HCT116 (cell line): ENCODE data around the gene CD164.

Source experiments
- CEBPB ChIP-seq: IDR thresholded peaks from 2 replicates; pipeline ENCODE4 v1.6.1; 2012; ENCODE audit warnings: low read depth
- CTCF ChIP-seq, 3 experiments: fragments of 200-600 bp in 1 of 3; sonication (generic) in 1 of 3; IDR thresholded peaks in 2 of 3; conservative IDR thresholded peaks in 1 of 3; 2 replicates each; pipeline ENCODE4 v1.5.1; 2012 to 2017; ENCODE audit warnings: low read depth in 2 of 3, low read length in 2 of 3, antibody characterized with exemption in 1 of 3, borderline replicate concordance in 1 of 3, control low read depth in 1 of 3, mild to moderate bottlenecking in 1 of 3, mixed read lengths in 1 of 3, mixed run types in 1 of 3, moderate library complexity in 1 of 3; ENCODE audit not compliant: insufficient read depth in 1 of 3
- EGR1 ChIP-seq: IDR thresholded peaks from 2 replicates; pipeline ENCODE4 v1.6.1; 2012; ENCODE audit warnings: low read depth
- EZH2 ChIP-seq: fragments of 200-600 bp; sonication (generic); IDR thresholded peaks from 2 replicates; pipeline ENCODE4 v1.6.1; 2017; ENCODE audit warnings: antibody characterized with exemption, mixed run types
- EZH2phosphoT487 ChIP-seq: fragments of 200-600 bp; IDR thresholded peaks from 2 replicates; pipeline ENCODE4 v1.6.1; 2018; ENCODE audit warnings: antibody characterized with exemption, borderline replicate concordance
- MAX ChIP-seq: IDR thresholded peaks from 2 replicates; pipeline ENCODE4 v1.6.1; 2012
- POLR2A ChIP-seq: IDR thresholded peaks from 2 replicates; pipeline ENCODE4 v1.7.0; 2011; ENCODE audit warnings: borderline replicate concordance; ENCODE audit not compliant: insufficient read depth, insufficient read length; ENCODE audit errors: extremely low read depth
- POLR2AphosphoS5 ChIP-seq: IDR thresholded peaks from 2 replicates; pipeline ENCODE4 v1.6.1; 2011; ENCODE audit warnings: mild to moderate bottlenecking, low read depth, low read length, moderate library complexity
- RAD21 ChIP-seq: IDR thresholded peaks from 2 replicates; pipeline ENCODE4 v1.6.1; 2012; ENCODE audit warnings: low read depth, mild to moderate bottlenecking
- REST ChIP-seq: IDR thresholded peaks from 2 replicates; pipeline ENCODE4 v1.6.1; 2012; ENCODE audit warnings: low read depth
- SIN3A ChIP-seq: IDR thresholded peaks from 2 replicates; pipeline ENCODE4 v1.6.1; 2012; ENCODE audit warnings: low read depth
- TCF7L2 ChIP-seq: IDR thresholded peaks from 2 replicates; pipeline ENCODE4 v1.7.0; 2011; ENCODE audit warnings: borderline replicate concordance, inconsistent platforms; ENCODE audit not compliant: insufficient read depth, insufficient read length; ENCODE audit errors: extremely low read depth
- TF ChIP-seq, protein P1 (sequence below): IDR thresholded peaks from 2 replicates; pipeline ENCODE4 v1.6.1; 2012

DNA sequence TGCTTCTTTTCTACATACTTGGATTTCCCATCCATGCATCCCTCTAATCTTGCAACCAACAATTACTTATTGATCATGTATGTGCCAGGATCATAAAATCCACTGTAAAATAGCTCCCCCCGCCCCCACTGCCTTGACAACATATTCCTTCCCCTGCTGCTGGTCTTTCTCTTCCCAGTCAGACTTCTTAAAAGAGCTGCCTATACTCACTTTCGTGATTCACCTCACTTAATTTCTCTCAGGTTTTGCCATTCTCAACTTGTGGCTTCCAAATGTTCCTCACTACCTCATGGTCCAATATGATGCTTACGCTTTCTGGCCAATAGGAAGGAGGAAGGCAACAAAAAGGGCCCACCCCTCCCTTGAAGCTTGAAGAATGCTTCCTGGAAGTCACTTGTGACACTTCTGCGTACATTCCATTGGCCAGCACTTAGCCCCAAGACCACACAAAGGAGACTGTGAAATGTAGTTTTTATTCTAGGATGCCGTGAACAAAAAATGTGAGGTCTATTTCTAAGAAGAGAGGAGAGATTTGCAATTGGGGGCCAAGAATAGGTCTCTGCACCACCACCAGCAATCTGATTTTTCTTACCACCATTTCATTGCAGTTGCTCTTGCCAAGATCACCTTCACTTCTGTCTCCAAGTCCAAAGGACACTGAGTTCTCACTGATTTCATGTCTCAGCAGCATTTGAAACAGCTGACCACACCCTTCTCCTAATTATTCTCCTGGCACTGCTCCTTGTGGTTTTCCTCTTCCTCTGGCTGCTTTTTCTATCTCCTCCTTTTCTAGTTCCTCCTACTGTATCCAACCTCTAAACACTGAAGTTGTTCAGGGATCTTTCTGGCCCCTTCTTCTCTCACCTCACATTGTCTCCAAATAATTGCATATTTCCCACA is 30.8 kb downstream of the CD164 start:
- no peak for TF ChIP-seq EZH2
- no peak for TF ChIP-seq CTCF (IDR thresholded peaks at IDR 0.05 in 2 of 3, conservative IDR thresholded peaks at IDR 0.05 in 1 of 3; ENCODE audit: borderline replicate concordance in 1 of 3, insufficient read depth in 1 of 3, low read depth in 2 of 3, low read length in 2 of 3)
- no peak for TF ChIP-seq EGR1
- TF ChIP-seq POLR2AphosphoS5, result no peak
- no peak for TF ChIP-seq POLR2A
- TF ChIP-seq RAD21, result no peak
- TF ChIP-seq, protein P1, sequence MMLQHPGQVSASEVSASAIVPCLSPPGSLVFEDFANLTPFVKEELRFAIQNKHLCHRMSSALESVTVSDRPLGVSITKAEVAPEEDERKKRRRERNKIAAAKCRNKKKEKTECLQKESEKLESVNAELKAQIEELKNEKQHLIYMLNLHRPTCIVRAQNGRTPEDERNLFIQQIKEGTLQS, result no peak
- TF ChIP-seq REST, result no peak
- TF ChIP-seq EZH2phosphoT487, result no peak
- no peak for TF ChIP-seq CEBPB
- TF ChIP-seq MAX, result no peak
- TF ChIP-seq TCF7L2, result no peak
- TF ChIP-seq SIN3A, result no peak
